Nephron (organoid): Measurements from ENCODE around the gene TSPYL4.

ENCODE experiments used
- H3K27ac Mint-ChIP-seq, 3 experiments: 2 replicates each; pipeline ENCODE4 v1.8.0; 2020; ENCODE audit warnings: mixed read lengths in 3 of 3, mild to moderate bottlenecking in 2 of 3, moderate library complexity in 1 of 3
- H3K27me3 Mint-ChIP-seq: 2 replicates; pipeline ENCODE4 v1.8.0; 2021; ENCODE audit warnings: low read depth, mild to moderate bottlenecking, moderate library complexity, mixed read lengths
- H3K36me3 Mint-ChIP-seq: 2 replicates; pipeline ENCODE4 v1.8.0; 2020; ENCODE audit warnings: low read depth, mixed read lengths
- H3K4me1 Mint-ChIP-seq: 2 replicates; pipeline ENCODE4 v1.8.0; 2020; ENCODE audit warnings: mixed read lengths
- H3K4me3 Mint-ChIP-seq, 3 experiments: 2 replicates each; pipeline ENCODE4 v1.8.0; 2020; ENCODE audit warnings: mild to moderate bottlenecking in 3 of 3, mixed read lengths in 3 of 3, moderate library complexity in 2 of 3
- H3K9me3 Mint-ChIP-seq: 2 replicates; pipeline ENCODE4 v1.8.0; 2020; ENCODE audit warnings: mixed read lengths
- TF ChIP-seq, protein P1 (sequence below), 3 experiments: fragments of 200-600 bp; sonication (generic); IDR thresholded peaks; one replicate each; pipeline ENCODE4 v1.5.0; 2021; ENCODE audit warnings: antibody characterized with exemption in 3 of 3; ENCODE audit not compliant: unreplicated experiment in 3 of 3

TSPYL4 gene

DNA sequence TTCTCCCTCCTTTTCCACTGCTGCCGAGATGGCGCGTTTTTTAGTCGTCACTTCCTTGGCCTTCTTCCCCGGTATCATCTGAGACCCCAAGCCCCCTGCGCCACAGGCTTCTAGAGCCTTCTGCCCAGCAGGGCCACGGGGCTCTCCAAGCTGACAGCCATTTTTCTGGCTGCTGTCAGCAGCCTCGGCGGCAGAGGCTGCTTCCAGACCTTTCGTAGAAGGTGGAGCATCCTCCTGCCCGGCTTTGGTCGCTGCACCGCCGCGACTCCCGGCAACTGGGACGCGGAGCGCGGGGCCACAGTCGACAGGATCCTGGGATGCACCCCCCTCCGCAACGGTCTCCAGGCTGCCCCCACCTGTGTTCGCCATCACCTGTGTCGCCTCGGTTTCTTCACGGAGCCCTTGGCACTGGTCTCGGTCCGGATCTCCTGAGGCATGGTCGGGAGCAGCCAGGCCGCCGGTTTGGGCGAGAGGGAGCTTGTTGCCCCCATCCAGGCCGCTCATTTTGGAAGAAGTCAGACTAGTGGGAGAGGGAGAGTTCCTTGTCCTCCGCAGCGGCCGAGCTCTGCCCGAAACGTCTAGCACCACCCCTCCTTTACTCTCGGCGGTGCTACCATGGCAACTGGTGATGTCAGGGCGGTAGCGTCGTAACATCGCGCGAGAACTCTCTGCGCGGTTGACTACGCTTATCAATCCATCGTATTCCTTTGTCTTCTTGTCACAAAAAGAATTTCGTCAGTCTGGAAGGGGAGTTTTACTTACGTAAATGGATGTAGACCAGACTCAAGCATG is at the start of gene TSPYL4:
TSPYL4 (minus strand) TSS at position 571 of the 792 bp plus-strand sequence; CDS start at position 504, 67 bp downstream.
- Mint-ChIP-seq H3K4me1 (peaks cover 1% of the 10 kb centered on the region), H3K4me3 (no peak within 1 kb of the TSS), H3K27ac (no peak within 1 kb of the TSS), H3K9me3 (no peaks in the 10 kb centered on the region), H3K27me3 (no peaks in the 10 kb centered on the region), H3K36me3 (peaks cover 20% of the 10 kb centered on the region)
- TF ChIP-seq, protein P1, sequence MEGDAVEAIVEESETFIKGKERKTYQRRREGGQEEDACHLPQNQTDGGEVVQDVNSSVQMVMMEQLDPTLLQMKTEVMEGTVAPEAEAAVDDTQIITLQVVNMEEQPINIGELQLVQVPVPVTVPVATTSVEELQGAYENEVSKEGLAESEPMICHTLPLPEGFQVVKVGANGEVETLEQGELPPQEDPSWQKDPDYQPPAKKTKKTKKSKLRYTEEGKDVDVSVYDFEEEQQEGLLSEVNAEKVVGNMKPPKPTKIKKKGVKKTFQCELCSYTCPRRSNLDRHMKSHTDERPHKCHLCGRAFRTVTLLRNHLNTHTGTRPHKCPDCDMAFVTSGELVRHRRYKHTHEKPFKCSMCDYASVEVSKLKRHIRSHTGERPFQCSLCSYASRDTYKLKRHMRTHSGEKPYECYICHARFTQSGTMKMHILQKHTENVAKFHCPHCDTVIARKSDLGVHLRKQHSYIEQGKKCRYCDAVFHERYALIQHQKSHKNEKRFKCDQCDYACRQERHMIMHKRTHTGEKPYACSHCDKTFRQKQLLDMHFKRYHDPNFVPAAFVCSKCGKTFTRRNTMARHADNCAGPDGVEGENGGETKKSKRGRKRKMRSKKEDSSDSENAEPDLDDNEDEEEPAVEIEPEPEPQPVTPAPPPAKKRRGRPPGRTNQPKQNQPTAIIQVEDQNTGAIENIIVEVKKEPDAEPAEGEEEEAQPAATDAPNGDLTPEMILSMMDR (IDR thresholded peaks at IDR 0.05; ENCODE audit: unreplicated experiment in 3 of 3) = no peak

DNA sequence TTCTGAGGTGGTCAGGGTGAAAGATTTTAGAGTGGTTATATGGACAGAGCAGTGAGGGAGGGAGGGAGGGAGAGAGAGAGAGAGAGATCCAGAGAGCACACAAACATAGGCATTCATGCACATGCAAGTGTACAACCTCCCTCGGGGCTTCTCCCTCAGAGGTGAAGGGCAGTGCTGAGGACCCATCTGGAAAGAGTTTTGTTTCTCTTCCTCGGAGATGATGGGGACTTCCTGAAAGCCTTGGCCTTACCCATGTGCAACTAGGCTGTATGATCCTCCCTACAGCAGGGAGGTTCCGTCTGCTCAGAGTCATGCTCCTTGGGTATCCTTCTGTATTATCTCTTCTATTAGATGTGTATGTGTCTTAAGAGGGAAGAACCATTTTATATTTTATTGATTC is 47.2 kb upstream of the TSPYL4 start:
- TF ChIP-seq, protein P1 (IDR thresholded peaks at IDR 0.05; ENCODE audit: unreplicated experiment in 3 of 3) = no peak
- no peaks in the 10 kb centered on the region for H3K27me3 Mint-ChIP-seq
- peaks cover 9% of the 10 kb centered on the region for H3K36me3 Mint-ChIP-seq
- H3K4me1 Mint-ChIP-seq = peaks cover 6% of the 10 kb centered on the region
- peak overlapping the region in 1 of 3 experiments; percentile 38 for H3K27ac Mint-ChIP-seq
- peaks cover 14% of the 10 kb centered on the region for H3K9me3 Mint-ChIP-seq
- no peak overlapping the region for H3K4me3 Mint-ChIP-seq

DNA sequence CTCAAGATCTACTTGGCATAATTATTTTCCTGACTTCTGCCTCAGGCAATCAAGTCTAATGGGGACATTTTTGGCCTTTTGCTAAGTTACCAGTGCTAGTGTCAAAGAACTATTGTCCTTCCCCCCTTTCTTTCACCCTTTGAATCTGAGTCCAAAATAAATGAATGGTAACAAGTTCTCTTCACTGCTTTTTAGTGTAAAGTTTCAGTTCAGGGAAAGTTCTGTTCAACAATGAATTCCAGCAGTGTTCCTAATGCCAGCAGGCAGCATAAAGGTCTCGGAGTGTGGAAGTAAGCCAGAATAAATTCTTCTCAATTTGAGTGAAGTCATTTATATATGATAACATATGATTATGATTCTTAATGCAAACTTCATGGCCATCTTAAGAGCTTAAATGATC is 46.7 kb upstream of the TSPYL4 start:
- peaks cover 9% of the 10 kb centered on the region for H3K36me3 Mint-ChIP-seq
- H3K27me3 Mint-ChIP-seq = no peaks in the 10 kb centered on the region
- peaks cover 6% of the 10 kb centered on the region for H3K4me1 Mint-ChIP-seq
- H3K27ac Mint-ChIP-seq = peak overlapping the region in 2 of 3 experiments; percentile 6 to 38
- TF ChIP-seq, protein P1 (IDR thresholded peaks at IDR 0.05; ENCODE audit: unreplicated experiment in 3 of 3) = no peak
- H3K4me3 Mint-ChIP-seq = no peak overlapping the region
- H3K9me3 Mint-ChIP-seq = peaks cover 14% of the 10 kb centered on the region

DNA sequence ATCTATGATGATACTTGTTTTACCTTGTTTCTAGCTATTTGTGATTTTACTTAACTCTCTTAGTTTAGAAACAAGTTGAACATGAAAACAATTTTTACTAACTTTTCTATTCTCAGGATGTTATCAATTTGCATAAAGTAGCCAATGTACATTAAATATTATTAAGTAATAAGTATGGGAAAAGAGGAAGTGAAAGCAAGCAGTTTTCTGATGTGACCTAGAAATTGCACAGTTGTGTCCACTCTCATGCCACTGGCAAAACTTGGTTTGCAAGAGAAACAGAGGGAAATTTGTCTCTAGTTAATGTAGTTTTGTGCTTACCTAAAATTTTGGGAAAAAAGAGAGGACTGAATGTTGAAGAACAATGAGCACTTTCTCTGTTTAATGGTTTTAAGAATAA is 45.1 kb upstream of the TSPYL4 start:
- TF ChIP-seq, protein P1 (IDR thresholded peaks at IDR 0.05; ENCODE audit: unreplicated experiment in 3 of 3) = no peak
- Mint-ChIP-seq H3K27me3 (no peaks in the 10 kb centered on the region), H3K36me3 (peaks cover 9% of the 10 kb centered on the region), H3K9me3 (peaks cover 14% of the 10 kb centered on the region), H3K27ac (no peak overlapping the region), H3K4me1 (peaks cover 6% of the 10 kb centered on the region), H3K4me3 (no peak overlapping the region)

DNA sequence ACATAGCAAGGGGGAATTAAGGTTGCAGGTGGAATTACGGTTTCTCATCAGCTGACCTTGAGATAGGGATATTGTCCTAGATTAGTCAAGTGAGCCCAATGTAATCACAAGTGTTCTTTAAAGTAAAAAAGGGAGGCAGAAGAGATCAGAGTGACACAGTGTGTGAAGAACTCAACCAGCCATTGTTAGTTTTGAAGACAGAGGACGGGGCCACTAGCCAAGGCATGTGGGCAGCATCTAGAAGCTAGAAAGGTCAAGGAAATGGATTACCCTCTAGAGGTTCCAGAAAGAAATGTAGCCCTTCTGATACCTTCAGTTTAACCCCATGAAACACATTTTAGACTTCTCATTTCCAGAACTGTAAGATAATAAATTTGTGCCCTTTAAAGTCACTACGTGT is 44.4 kb upstream of the TSPYL4 start:
- Mint-ChIP-seq H3K9me3 (peaks cover 14% of the 10 kb centered on the region), H3K36me3 (peaks cover 9% of the 10 kb centered on the region), H3K4me1 (peaks cover 6% of the 10 kb centered on the region), H3K27ac (no peak overlapping the region), H3K4me3 (no peak overlapping the region), H3K27me3 (no peaks in the 10 kb centered on the region)
- TF ChIP-seq, protein P1 (IDR thresholded peaks at IDR 0.05; ENCODE audit: unreplicated experiment in 3 of 3) = no peak

DNA sequence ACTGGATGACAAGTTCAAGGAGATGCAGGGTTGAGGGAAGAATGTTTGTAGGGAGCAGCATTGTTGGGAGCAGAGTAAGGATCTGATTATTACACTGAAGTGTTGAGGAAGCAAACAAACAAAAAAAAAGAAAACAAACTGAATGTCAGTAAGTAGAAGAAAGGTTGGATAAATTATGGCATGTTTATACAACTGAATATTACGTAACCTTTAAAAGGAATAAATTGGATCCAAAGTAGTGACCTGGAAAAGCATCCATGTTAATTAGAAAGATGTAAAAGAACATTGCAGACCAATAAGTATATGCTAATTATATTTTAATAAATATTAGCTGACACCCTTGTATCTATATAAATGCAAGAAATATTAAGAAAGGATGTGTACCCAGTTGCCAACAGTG is 38.7 kb upstream of the TSPYL4 start:
- Mint-ChIP-seq H3K9me3 (peaks cover 5% of the 10 kb centered on the region), H3K27me3 (no peaks in the 10 kb centered on the region), H3K27ac (no peak overlapping the region), H3K36me3 (peaks cover 4% of the 10 kb centered on the region), H3K4me1 (no peaks in the 10 kb centered on the region), H3K4me3 (no peak overlapping the region)
- TF ChIP-seq, protein P1 (IDR thresholded peaks at IDR 0.05; ENCODE audit: unreplicated experiment in 3 of 3) = no peak
